ENCODE measurements around the gene ENTPD2. TPM values are rescaled to one million over a fixed set of nuclear protein-coding genes. Genes with fewer than 3 reads are reported as not detected.
A peak's percentile ranks its signal among the peaks of the same experiment; 100 is the strongest.

Gene ENTPD2
- total and polyA plus RNA-seq, 9 of the 15 experiments (the other 6 are each of a cell fraction or from before 2014, with no cell fraction given) = 0.04 to 0.60 (median 0.14) TPM; not detected in 4

GRCh38 chr9:137038916-137039315 is 14.9 kb downstream of the ENTPD2 start:
- H3K4me1 ChIP-seq (replicated peaks in 1 of 2; ENCODE audit: control insufficient read depth in 2 of 2, insufficient read depth in 2 of 2, low read length in 2 of 2) = peaks cover 0 to 74% of the 10 kb centered on the region in 2 experiments; a peak in 4 of 5 replicates
- H3K79me2 ChIP-seq (ENCODE audit: control insufficient read depth, insufficient read depth, low read length) = no peaks in the 10 kb centered on the region
- in situ Hi-C loops (cut with MboI) = loop anchor here (5.0 kb wide), 2 partner anchors 92 to 267 kb away; partner anchors contain the start of gene C8G
- no peak for DNase-seq (ENCODE audit: extremely low read depth in 1 of 4, low spot score in 3 of 4)
- H3K27me3 ChIP-seq (ENCODE audit: control insufficient read depth in 2 of 2, insufficient read depth in 2 of 2, low read length in 2 of 2) = peaks cover 0 to 28% of the 10 kb centered on the region in 2 experiments; a peak in 2 of 5 replicates
- 0 out of 4 replicates have a peak overlapping the region, but pooled peaks of 1 of the 2 experiments have one; percentile 48 for H3K9ac ChIP-seq (ENCODE audit: insufficient read depth in 1 of 2, low read depth in 2 of 2, low read length in 2 of 2)
- H3K27ac ChIP-seq (ENCODE audit: extremely low read depth, low read depth, low read length) = no peak overlapping the region
- no peak for FAIRE-seq
- no peaks in the 10 kb centered on the region for H3K36me3 ChIP-seq (ENCODE audit: control insufficient read depth, insufficient read depth, low read length)
- no peak overlapping the region for H3K4me3 ChIP-seq
- no peak overlapping the region for H3K4me2 ChIP-seq (ENCODE audit: insufficient read depth, low read length)
- WGBS (ENCODE audit: insufficient coverage, low coverage, missing lambda C conversion rate) = 9% methylated on average over 9 of the region's 9 CpGs
- no peaks in the 10 kb centered on the region for H3K9me3 ChIP-seq (replicated peaks; ENCODE audit: control insufficient read depth, insufficient read depth, low read depth, low read length)
- intact Hi-C loops (cut with micrococcal nuclease) = no loop called here
- no peak for ATAC-seq
- H4K20me1 ChIP-seq (replicated peaks; ENCODE audit: control insufficient read depth, insufficient read depth, low read length) = 0 out of 2 replicates have a peak, but pooled peaks cover 2% of the 10 kb centered on the region
- no TSS peak for BruUV-seq (replicated peaks)
- no peaks in the 10 kb centered on the region for H3K9me1 ChIP-seq (ENCODE audit: control insufficient read depth, insufficient read depth, low read length)
- no peak overlapping the region for H2AFZ ChIP-seq (ENCODE audit: low read depth, low read length)
- POLR2A ChIA-PET = interaction anchor here (0.8 kb wide), 1 partner anchor 311 kb away, joined by 3 read pairs; no protein-coding TSS in a partner anchor
- CTCF ChIA-PET (ENCODE audit: low intra/inter-chr PET ratio) = no interaction called here
- TF ChIP-seq ZNF589 (CRISPR knock-in tag; IDR thresholded peaks at IDR 0.05; ENCODE audit: low read depth) (no peak), ZEB2 (IDR thresholded peaks at IDR 0.05) (no peak), MEIS2 (IDR thresholded peaks at IDR 0.05; ENCODE audit: partially characterized antibody) (no peak), ZNF583 (CRISPR knock-in tag; IDR thresholded peaks at IDR 0.05) (no peak), BACH1 (tag; IDR thresholded peaks at IDR 0.05) (no peak), NFRKB (IDR thresholded peaks at IDR 0.05; ENCODE audit: low read depth) (no peak), ZBTB33 (CRISPR knock-in tag; IDR thresholded peaks at IDR 0.05) (no peak), RNF2 (IDR thresholded peaks at IDR 0.05) (no peak), ZC3H4 (CRISPR knock-in tag; IDR thresholded peaks at IDR 0.05; ENCODE audit: borderline replicate concordance) (no peak), MLLT1 (IDR thresholded peaks at IDR 0.05) (no peak), GTF3C2 (IDR thresholded peaks at IDR 0.05; ENCODE audit: borderline replicate concordance, extremely low read depth, insufficient read length) (no peak), PCBP2 (IDR thresholded peaks at IDR 0.05; ENCODE audit: low read depth, low read length, poor library complexity, severe bottlenecking) (no peak), CEBPB (tag; IDR thresholded peaks at IDR 0.05) (no peak), CREB3L1 (IDR thresholded peaks at IDR 0.05; ENCODE audit: borderline replicate concordance, low read depth) (no peak), ELF4 (CRISPR knock-in tag; IDR thresholded peaks at IDR 0.05) (no peak), NCOA2 (IDR thresholded peaks at IDR 0.05; ENCODE audit: partially characterized antibody in 2 of 2) (no peak)

All from K562 (cell line).